Stimulated activated CD4-positive, alpha-beta T cell treated with anti-CD3 and anti-CD28 coated beads, Interleukin-2, amount 100 ng/mL, for 48 hours (primary cell): ENCODE results near the gene LRRC17.

Source experiments
- DNase-seq, 2 donors: peaks; one replicate each; pipeline ENCODE4 v3.0.0-alpha.2; 2020

Gene LRRC17, protein sequence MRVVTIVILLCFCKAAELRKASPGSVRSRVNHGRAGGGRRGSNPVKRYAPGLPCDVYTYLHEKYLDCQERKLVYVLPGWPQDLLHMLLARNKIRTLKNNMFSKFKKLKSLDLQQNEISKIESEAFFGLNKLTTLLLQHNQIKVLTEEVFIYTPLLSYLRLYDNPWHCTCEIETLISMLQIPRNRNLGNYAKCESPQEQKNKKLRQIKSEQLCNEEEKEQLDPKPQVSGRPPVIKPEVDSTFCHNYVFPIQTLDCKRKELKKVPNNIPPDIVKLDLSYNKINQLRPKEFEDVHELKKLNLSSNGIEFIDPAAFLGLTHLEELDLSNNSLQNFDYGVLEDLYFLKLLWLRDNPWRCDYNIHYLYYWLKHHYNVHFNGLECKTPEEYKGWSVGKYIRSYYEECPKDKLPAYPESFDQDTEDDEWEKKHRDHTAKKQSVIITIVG

DNA sequence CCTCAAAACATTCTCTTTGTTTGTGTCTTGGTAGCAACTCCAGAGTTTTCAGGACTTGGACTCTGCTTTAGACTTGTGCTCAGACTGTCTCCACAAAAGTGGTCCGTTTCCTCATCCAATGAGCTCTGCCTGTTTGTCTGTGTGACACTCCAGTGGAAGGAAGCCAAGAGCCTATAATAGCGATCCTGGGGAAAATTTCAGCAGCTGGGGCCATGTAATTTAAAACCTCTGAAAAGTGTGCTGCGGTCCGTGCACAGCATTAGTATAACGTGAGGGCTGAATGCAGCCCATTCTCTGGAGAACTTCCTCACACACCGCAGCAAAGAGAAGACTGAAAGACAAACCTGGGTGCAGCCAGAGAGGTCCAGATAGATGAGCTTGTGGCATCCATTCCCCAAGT, at the start of gene LRRC17:
TSS of gene LRRC17 (plus strand) at position 259 of the 400 bp plus-strand sequence. CDS start 20,914 bp downstream, outside the sequence.
- DNase-seq, result no peak

DNA sequence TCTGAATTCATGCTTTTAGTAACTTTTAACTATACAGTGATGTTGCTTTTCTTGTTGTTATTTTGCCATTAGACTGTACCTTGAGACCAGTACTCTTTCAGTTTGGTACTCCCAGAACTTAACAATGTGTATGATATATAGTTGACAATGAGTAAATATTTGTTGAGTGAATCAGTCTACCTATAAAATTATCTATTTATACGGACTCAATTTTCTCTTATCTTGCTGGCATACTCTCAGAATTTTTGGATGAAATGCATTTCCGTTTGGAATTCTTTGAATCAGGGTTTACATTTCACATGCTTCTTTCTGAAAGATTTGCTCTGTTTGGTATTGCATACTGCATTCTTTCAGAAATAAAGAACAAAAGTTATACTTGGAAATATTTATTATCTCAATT, 47.8 kb upstream of the LRRC17 start:
- no peak for DNase-seq

DNA sequence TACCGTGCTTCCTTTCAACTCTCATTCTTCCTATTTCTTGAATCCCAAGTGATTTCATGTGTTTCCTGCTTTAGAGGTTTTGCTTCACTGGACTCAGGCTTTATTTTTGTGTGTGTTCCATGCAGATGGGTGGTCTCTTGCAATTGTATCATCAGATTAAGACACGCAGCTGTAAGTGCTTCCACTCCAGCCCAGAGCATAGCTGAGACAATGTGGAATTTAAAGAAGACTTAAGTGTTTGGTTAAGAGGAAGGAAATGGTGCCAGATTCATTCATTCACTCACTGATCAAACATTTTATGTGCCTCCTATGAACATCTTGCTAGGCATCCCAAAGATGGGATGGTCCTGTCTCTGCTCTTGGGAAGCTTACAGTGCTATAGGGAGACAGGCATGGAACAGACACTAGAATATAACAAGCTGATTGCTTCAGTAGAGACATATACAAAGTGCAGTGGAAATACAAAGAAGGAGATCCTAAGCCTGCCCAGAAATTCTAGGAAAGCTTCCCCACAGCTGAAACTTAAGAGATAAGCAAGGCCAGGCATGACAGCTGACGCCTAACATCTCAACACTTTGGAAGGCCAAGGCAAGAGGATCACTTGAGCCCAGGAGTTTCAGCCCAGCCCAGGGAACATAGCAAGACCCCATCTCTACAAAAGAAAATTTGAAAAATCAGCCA, 46.1 kb upstream of the LRRC17 start:
- no peak for DNase-seq

DNA sequence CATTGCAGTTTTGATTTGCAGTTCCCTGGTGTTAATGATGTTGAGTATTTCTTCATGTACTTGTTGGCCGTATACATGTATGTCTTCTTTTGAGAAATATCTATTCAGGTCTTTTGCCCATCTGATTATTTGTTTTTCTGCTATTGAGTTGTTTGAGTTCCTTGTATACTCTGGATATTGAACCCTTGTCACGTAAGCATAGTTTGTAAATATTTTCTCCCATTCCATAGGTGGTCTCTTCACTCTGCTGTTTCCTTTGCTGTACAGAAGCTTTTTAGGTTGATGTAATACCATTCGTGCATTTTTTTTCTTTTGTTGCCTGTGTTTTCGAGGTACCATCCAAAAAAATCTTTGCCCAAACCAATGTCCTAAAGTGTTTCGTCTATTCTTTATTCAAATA, 43.6 kb upstream of the LRRC17 start:
- DNase-seq, result no peak

DNA sequence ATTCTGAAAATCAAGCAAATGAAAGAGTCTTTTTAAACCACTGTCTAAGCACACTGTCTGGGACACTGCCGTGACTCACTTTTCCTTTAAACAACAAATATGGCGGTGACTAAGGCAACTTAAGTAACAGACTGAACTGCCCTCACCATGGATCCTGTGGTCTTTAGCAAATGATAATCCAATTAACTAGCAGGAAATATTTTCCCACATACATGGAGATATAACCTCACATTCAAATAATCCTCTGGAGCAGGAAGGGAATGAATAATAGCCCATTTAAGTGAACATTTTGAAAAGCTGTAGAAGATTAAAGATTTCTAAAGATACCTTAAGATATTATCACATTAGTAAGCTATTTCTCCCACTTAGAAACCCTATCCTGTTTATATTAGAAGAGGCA, 40.3 kb upstream of the LRRC17 start:
- DNase-seq, result no peak

DNA sequence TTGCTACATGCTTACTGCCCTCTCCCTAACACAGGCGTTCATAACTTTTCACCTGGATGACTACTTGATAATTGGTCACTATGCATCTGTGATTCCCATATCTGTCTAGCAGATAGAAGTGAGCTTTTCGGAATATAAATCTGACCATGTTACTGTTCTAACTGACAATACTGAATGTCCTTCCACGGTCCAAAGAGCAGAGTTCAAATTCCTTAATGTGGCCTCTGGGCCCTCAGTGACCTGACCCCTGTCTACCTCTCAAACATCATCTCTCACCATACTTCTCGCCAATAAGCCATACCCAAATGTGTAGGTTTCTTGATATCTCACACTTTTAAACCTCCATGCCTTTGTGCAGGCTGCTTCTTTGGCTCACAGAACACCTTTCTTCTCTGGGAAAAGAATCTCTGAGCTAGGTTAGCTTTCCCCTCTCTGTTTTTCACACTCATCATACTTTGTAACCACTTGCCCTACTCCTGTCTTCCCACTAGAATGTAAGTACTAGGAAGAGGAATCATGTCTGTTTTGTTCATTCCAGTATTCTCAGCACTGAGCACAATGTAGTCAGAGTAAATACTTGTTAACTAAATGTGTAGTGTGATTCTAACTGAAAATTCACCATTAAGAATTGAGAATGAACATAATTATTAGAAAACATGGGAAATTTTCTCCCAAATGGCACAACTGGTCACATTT, 39.2 kb upstream of the LRRC17 start:
- no peak for DNase-seq

DNA sequence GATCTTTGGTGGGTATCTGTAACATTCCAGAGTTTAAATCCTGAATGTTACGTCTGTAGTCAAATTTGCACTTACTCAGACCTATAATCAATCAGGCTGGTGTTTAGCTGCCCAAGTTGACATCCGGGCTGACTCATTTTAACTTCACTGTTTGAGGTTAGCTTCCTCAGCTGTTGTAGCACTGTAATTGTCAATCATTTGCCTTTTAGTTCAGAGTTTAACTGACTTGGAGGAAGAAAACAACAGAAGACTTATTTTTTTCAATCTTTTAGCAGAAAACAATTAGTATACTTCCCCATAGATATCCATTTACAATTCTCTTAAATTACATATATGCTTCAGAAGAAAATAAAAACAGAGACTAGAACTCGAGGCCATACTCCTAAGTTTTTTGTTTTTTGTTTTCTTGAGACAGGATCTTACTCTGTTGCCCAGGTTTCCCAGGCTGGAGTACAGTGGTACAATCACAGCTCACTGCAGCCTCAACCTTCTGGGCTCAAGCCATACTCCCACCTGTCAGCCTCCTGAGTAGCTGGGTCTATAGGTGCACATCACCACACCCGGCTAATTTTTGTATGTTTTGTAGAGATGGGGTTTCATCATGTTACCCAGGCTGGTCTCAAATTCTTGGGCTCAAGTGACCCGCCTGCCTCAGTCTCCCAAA, 38.5 kb upstream of the LRRC17 start:
- no peak for DNase-seq

DNA sequence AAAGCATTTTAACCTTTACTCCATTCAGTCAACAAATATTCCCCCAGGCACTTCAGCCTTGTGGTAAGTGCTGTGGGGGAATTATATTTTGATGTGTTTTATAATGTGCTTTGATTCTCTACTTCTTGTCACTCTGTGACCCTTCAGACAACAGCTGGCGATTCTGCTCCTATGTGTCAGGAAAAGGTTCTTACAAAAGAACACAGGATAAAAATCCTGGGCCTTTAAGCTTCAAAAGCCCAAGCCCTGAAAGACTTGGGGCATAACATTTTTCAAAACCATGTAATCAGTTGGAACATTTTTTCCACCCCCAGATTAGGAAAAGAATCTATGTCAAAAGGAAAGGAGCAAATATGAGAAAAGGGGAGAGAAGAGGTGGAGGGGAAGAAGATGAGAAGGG, 37.8 kb upstream of the LRRC17 start:
- no peak for DNase-seq

DNA sequence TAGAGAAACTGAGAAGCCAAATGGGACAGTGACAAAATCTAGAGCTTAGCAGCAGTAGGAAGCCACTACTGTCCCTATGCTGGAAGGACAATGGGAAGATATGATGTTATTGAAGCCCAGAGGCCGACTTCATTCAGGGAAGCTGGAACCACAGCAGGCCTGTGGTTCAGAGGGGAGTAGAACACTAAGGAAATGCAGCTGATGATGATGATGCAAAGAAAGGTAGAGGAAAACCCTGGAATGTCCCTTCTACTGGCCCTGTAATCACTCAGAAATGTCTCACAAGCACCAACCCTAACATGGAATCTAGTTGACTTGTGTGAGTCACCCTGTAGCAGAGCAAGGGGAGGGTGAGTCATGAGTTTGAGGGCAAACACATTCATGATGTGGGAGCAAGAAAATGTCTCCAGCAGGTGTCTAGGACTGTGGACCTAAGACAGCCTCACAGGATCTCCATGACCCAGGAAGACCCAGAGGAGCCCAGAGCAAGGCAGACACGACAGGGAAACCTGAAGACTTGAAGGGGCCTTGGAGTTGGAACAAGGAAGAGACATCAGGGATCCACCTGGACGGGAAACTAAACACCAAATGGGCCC, 37.0 kb upstream of the LRRC17 start:
- peak; percentile 6 to 12 for DNase-seq

DNA sequence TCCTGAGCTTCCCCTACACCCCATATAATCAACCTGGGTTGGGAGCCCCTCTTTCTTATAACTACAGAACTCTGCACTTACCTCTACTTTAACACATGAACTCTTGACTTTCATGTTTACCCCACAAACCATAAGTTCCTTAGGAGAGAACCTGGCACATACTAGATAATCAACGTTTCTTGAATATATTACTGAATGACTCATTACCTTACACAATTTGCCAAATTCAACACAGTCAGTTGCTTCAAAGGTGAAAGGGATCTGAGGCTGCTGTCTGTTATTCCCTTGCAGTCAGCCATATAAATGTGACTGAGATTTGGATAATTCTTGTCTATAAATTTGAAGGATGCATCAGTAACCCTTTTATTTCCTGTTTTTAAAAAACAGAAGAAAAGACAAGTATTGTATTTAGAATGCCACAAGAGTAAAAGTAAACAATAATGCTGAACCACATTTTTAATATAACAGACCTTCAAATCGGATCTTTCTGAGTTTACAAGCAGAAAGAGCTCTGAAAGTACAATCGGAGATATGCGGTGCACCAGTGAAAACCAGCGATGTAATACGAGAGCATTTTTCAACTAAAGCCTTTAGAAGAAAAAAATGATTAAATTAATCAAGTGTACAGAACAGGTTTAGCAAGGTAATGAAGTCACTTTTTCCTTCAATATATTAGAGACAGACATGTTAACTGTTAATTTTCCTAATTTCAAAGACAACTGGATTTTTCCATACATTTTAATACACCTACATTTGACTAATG, 29.5 kb upstream of the LRRC17 start:
- no peak for DNase-seq

DNA sequence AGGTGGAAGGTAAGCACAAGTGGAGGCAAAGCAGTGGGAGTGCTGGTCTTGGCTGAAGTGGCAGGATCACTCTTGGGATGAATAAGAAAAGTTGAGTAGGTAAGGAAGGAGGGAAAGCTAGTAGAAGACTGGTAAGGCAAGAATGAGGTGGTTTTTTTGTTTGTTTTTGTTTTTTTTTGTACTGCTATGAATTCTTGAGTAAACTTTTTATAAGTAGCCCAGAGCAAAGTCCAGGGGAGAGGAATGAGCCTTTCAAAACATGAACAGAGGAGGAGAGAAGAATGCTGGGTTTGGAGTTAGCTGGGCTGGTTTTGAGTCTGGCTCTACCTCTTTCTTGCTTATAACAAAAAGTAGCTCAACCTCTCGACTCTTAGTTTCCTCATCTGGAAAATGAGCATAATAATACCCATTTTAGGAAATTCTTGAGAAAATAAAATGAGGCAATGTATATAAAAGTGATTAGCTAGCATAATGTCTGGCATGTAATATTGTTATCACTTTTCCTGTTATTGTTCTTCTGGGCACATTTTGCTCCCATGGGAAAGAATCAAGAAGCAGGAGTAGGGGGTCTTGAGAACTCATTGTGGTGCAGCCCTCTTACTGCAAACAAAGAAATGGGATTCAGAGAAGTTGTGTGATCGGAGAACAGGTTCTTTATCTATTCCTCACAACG, 24.1 kb upstream of the LRRC17 start:
- DNase-seq, result no peak

DNA sequence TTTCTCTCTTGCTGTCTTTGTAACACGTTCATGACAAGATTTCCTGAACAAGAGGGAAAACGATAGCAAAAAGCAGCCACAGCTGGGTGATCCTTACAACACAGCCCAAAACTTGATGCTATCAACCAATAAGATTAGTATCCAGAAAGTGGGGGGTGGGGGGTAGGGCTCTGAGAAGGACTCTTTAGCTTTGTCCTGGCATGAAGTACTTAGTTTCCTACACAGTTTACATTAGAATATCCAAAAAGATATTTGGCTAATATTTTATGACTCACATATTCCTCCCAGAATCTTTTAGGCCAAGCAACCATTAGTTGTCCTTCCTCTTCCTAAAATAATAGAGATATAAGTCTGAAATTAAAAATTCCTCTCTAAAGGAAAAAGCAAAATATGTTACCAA, 22.9 kb upstream of the LRRC17 start:
- no peak for DNase-seq

DNA sequence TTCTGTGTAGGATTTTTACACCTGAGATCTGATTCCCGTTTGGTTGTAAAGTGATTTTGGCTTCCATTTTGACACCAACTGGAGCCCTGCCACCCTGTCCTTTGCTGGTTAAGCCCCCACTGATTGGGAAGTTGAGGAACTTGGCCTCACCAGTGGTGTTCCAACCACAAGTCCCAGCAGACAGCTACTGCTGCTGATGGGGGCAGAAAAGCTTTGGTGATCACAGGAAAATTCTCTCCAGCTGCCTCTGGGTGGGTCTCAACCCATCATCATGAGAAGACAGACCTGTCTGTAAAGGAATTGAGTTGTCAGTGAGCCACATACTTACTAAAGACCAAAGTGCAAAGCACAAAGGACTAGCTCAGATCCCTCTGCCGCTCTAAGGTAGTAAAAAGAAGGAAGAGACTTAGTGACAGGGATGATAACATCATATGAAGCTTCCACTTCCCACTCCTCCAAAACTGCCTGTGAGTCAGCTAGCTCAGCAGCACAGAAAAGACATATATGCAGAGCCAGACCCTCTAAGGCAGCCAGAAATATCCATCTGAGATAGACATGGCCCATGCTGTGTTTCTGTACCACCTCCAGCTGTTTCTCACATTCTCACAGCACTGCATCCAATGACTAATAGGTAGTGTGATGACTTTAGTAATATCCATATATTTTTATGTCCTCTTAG, 22.4 kb upstream of the LRRC17 start:
- DNase-seq, result no peak

DNA sequence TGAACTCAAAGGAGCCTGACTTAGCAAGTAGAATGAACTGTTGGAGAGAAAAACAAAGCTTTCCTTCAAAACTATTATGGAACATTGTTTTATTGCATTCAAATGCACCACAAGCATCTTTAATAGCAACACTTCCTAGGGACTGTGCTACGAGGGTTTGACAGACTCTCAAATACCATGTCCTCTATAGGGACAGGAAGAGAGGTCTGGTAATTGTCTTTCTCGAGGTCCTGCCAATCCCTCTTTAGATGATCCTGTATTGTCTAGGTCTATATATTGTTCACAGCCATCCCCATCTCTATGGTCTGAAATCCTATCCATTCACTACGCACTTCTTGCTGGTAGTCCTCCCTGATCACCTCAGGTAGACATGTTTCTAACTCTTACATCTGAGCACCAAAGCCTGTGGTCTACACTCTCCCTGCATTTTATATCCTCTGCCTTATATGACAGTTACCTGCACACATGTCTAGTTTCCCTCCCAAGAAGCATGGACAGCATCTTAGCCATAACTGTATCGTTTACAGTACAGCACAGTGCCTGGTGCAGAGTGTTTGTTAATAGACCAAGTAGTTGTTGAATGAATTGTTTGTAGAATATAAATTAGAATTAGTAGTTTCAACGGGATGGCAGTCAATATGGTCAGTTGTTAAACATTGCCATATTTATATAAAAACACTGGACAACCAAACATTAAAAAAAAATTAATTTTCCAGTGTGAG, 21.7 kb upstream of the LRRC17 start:
- DNase-seq, result no peak

DNA sequence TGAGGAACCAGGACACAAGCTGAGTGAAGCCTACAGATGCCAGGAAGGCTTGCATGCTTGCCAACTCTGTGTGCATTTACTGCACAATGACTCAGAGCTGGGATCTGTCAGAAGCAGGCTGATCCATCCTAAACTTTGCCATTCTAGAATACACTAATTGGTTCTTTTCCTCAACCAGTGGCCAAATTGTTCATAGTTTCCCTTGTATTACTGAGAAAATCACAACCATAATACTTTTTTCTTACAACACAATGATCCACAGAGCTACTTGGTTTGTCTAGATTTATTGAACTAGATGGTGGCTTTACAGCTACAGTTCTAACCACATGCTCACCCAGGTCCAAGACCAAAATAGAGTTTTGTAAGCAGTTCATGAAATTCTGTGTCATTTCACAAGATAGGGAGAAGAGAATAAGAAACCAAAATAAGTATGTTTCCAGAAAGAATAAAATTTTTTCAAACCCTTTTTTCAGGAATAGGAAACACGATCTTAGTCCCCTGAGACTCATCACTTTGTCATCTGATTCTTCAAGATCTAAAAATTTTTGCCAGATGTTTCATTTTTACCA, 21.0 kb upstream of the LRRC17 start:
- DNase-seq, result no peak

DNA sequence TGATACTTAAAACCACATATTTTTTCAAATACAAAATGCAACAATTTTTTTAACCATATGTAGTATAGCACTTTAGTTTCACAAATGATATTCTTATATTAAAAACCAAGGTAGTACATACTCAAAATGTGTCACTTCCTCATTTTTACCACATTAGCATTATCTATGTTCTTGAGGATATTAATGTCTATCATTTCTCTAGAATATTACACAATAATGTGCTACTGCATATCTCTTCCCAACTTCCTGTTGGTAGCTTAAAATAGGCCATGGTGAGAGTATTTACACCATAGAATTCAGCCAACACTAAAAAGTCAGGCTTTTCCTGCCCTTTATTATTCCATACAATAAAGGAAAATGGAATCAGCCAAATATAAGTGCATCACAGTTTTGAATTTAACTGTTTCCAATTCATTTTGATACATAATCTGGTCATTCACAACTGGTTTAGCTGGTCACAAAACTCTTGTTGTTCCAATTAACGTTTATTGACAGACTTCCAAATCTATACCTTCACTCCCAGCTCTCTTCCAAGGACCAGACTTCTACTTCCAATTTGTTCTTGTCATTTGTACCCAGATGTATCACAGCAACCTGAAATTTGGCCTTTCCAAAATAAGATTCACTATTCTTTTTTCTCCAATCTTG, 20.0 kb upstream of the LRRC17 start:
- DNase-seq, result no peak

DNA sequence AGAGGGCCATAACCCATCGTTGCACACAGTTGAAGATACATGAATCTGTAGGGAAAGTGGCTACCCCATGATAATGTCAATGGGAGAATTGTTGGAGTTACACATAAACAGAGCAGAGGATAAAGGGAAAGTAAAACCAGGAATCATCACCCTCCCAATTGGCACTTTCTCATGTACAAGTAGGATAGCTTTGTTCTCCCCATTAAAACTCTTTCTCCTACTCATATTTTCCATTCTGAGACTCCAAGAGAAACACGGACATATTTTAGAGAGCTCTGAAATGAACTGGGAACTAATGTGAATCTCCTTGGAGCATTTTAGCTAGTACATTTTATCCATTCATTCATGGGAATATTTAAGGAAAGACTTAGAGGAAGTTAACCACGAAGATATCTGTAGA, 17.2 kb upstream of the LRRC17 start:
- DNase-seq, result no peak

DNA sequence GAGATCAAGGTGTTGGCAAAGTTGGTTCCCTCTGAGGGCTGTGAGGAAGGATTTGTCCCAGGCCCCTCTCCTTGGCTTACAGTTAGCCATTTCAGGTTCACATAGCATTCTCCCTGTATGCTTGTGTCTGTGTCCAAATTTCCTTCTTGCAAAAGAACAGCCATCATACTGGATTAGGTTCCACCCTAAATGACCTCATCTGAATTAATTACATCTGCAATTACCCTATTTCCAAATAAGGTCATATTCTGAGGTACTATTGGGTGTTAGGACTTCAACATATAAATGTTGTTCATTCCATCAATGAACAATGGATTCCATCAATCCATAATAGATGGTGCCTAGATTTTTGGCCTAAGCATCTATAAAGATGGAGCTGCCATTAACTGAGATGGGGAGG, 16.2 kb upstream of the LRRC17 start:
- DNase-seq, result no peak

DNA sequence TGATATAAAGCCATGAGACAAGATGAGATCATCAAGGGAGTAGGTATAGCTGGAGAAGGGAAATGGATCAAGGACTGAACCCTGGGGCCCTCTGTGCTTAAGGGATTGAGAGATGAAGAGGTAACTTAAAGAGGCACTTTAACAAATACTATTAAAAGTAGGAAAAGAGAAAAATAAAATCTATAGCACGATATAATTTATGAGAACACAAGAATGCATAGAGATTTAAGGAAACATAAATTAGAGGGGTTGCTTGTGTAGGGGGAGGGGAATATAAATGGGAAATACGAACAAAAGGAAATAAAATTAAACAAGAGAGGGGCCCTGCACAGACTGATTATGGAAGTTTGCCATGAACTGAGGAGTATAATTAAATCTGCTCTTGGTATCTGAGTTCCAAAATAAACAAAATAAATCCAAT, 15.6 kb upstream of the LRRC17 start:
- no peak for DNase-seq
